Neural cell (in vitro differentiated cells): ENCODE data around the gene NACC2. TPM values are rescaled to one million over a fixed set of nuclear protein-coding genes. Genes with fewer than 3 reads are reported as not detected.

Experiments used
- H2AFZ ChIP-seq: fragments of 200-600, 300-800 bp; sonication (generic), shearing (Covaris generic); 2 replicates; pipeline ENCODE4 v1.6.0; 2014; ENCODE audit warnings: low read depth, mild to moderate bottlenecking, antibody characterized with exemption, low read length, moderate library complexity
- H3F3A ChIP-seq: fragments of 200-600 bp; shearing (Covaris generic); 2 replicates; pipeline ENCODE4 v1.6.1; 2016; ENCODE audit warnings: mild to moderate bottlenecking, moderate library complexity, mixed read lengths, antibody characterized with exemption, low read length; ENCODE audit not compliant: insufficient read depth, poor library complexity, severe bottlenecking
- H3K27ac ChIP-seq: fragments of 200-600, 300-800 bp; sonication (generic), shearing (Covaris generic); 2 replicates; pipeline ENCODE4 v1.5.1; 2014; ENCODE audit warnings: mild to moderate bottlenecking, low read length, moderate library complexity
- H3K27me3 ChIP-seq: fragments of 300-800, 200-600 bp; sonication (generic), shearing (Covaris generic); 2 replicates; pipeline ENCODE4 v1.6.0; 2014; ENCODE audit warnings: mild to moderate bottlenecking, low read depth, low read length, moderate library complexity; ENCODE audit not compliant: insufficient read depth
- H3K36me3 ChIP-seq: fragments of 300-800, 200-600 bp; sonication (generic), shearing (Covaris generic); 2 replicates; pipeline ENCODE4 v1.5.1; 2014; ENCODE audit warnings: mild to moderate bottlenecking, antibody characterized with exemption, low read length, moderate library complexity; ENCODE audit not compliant: insufficient read depth
- H3K4me2 ChIP-seq: fragments of 300-800, 200-600 bp; sonication (generic), shearing (Covaris generic); 2 replicates; pipeline ENCODE4 v1.6.0; 2014; ENCODE audit warnings: mild to moderate bottlenecking, low read length
- H3K4me3 ChIP-seq: fragments of 300-800, 200-600 bp; sonication (generic), shearing (Covaris generic); 2 replicates; pipeline ENCODE4 v1.5.1; 2014; ENCODE audit warnings: mild to moderate bottlenecking, low read length, moderate library complexity
- H3K79me2 ChIP-seq: fragments of 200-600 bp; shearing (Covaris generic); replicated peaks from 2 replicates; pipeline ENCODE4 v1.6.0; 2014; ENCODE audit warnings: mild to moderate bottlenecking, low read length, moderate library complexity; ENCODE audit not compliant: insufficient read depth
- H3K9ac ChIP-seq: fragments of 300-800, 200-600 bp; sonication (generic), shearing (Covaris generic); 2 replicates; pipeline ENCODE4 v1.6.1; 2016; ENCODE audit warnings: mild to moderate bottlenecking, low read length, mixed read lengths
- H3K9me2 ChIP-seq: fragments of 200-600 bp; shearing (Covaris generic); 2 replicates; pipeline ENCODE4 v1.6.1; 2016; ENCODE audit warnings: mild to moderate bottlenecking, low read length, mixed read lengths; ENCODE audit not compliant: insufficient read depth
- H3K9me3 ChIP-seq: fragments of 200-600, 300-800 bp; sonication (generic), shearing (Covaris generic); 2 replicates; pipeline ENCODE4 v1.6.1; 2016; ENCODE audit warnings: mild to moderate bottlenecking, mixed run types, low read length, moderate library complexity, mixed read lengths
- H4K20me1 ChIP-seq: fragments of 200-600 bp; shearing (Covaris generic); 2 replicates; pipeline ENCODE4 v1.6.1; 2016; ENCODE audit warnings: mild to moderate bottlenecking, mixed run types; ENCODE audit not compliant: insufficient read depth
- EP300 ChIP-seq: fragments of 450-650 bp; conservative IDR thresholded peaks from 2 replicates; pipeline ENCODE4 v1.6.1; 2014; ENCODE audit warnings: antibody characterized with exemption, mild to moderate bottlenecking, moderate library complexity; ENCODE audit not compliant: poor library complexity, severe bottlenecking
- EZH2 ChIP-seq: fragments of 200-600, 300-800 bp; shearing (Covaris generic), sonication (generic); IDR thresholded peaks from 2 replicates; pipeline ENCODE4 v1.6.1; 2014; ENCODE audit warnings: antibody characterized with exemption, low read length, borderline replicate concordance, mild to moderate bottlenecking; ENCODE audit not compliant: insufficient read depth, poor library complexity, severe bottlenecking
- MXI1 ChIP-seq: fragments of 450-650 bp; conservative IDR thresholded peaks from 2 replicates; pipeline ENCODE4 v1.6.1; 2014; ENCODE audit warnings: antibody characterized with exemption, mild to moderate bottlenecking; ENCODE audit not compliant: poor library complexity, severe bottlenecking
- POLR2AphosphoS5 ChIP-seq: IDR thresholded peaks from 2 replicates; pipeline ENCODE4 v1.6.1; 2012
- RAD21 ChIP-seq: fragments of 450-650 bp; conservative IDR thresholded peaks from 2 replicates; pipeline ENCODE4 v1.6.1; 2014; ENCODE audit warnings: antibody characterized with exemption, mild to moderate bottlenecking, moderate library complexity
- REST ChIP-seq: IDR thresholded peaks from 2 replicates; pipeline ENCODE4 v1.6.1; 2012; ENCODE audit warnings: borderline replicate concordance
- SMC3 ChIP-seq: fragments of 450-650 bp; conservative IDR thresholded peaks from 2 replicates; pipeline ENCODE4 v1.6.1; 2014; ENCODE audit warnings: antibody characterized with exemption, mild to moderate bottlenecking, moderate library complexity; ENCODE audit not compliant: poor library complexity
- TAF1 ChIP-seq: IDR thresholded peaks from 2 replicates; pipeline ENCODE4 v1.6.1; 2012; ENCODE audit warnings: low read depth
- polyA plus RNA-seq: library from polyadenylated mRNA; depleted of rRNA; stranded (reverse); fragments of >200 nt; gene quantifications from 2 replicates; pipeline ENCODE4 v1.2.3, GENCODE V29; 2014
- TF ChIP-seq, protein P1 (sequence below): fragments of 450-650 bp; IDR thresholded peaks from 2 replicates; pipeline ENCODE4 v1.5.1; 2014; ENCODE audit warnings: antibody characterized with exemption, mild to moderate bottlenecking, moderate library complexity; ENCODE audit not compliant: poor library complexity, severe bottlenecking

NACC2 gene
- polyA plus RNA-seq, 1 donor from 2014 or later, result 1.7 TPM

DNA sequence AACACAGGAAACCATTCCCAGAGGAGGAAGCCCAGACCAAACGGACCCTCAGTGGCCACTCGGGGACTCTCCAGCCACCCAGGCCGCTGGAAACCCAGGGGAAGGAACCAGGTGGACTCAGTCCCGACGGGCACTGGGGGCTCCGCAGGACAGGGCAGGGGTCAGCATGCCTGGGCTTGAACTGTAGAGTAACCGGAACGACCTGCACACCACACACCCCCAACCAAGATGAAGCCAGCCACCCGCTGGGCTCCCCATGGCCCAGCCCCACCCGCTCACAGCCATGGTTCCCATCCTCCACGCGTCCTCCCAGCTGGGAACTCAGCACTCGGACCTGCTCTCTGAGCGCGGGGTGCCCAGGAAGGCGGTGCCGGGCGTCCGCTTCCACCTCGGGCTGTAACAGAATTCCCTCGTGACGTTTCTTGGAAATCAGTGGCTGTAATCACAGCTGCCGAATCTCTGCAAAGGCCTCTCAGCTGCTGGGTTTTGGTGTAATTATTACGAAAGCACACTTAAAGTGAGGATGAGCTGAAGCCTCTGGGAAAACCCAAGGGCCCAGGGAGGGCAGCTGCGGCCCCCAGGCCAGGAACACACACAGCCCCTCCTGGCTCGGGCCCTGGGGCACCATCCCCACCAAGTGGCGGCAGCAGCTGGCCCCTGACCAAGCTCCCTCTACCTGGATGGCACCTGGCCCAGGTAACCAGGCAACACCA lies 13.8 kb downstream of the NACC2 start:
- H3K36me3 ChIP-seq, result no peaks in the 10 kb centered on the region
- H4K20me1 ChIP-seq, result no peaks in the 10 kb centered on the region
- no peak overlapping the region for H3K9ac ChIP-seq
- no peaks in the 10 kb centered on the region for H3F3A ChIP-seq
- no peak overlapping the region for H3K4me3 ChIP-seq
- TF ChIP-seq EZH2 (no peak), TAF1 (no peak), RAD21 (no peak), MXI1 (no peak), POLR2AphosphoS5 (no peak), SMC3 (no peak), REST (no peak), EP300 (no peak)
- TF ChIP-seq, protein P1, sequence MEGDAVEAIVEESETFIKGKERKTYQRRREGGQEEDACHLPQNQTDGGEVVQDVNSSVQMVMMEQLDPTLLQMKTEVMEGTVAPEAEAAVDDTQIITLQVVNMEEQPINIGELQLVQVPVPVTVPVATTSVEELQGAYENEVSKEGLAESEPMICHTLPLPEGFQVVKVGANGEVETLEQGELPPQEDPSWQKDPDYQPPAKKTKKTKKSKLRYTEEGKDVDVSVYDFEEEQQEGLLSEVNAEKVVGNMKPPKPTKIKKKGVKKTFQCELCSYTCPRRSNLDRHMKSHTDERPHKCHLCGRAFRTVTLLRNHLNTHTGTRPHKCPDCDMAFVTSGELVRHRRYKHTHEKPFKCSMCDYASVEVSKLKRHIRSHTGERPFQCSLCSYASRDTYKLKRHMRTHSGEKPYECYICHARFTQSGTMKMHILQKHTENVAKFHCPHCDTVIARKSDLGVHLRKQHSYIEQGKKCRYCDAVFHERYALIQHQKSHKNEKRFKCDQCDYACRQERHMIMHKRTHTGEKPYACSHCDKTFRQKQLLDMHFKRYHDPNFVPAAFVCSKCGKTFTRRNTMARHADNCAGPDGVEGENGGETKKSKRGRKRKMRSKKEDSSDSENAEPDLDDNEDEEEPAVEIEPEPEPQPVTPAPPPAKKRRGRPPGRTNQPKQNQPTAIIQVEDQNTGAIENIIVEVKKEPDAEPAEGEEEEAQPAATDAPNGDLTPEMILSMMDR, result no peak
- H3K27ac ChIP-seq, result no peak overlapping the region
- no peaks in the 10 kb centered on the region for H3K9me2 ChIP-seq
- no peaks in the 10 kb centered on the region for H3K9me3 ChIP-seq
- H3K27me3 ChIP-seq, result no peaks in the 10 kb centered on the region
- no peak overlapping the region for H2AFZ ChIP-seq
- no peaks in the 10 kb centered on the region for H3K79me2 ChIP-seq
- no peak overlapping the region for H3K4me2 ChIP-seq

DNA sequence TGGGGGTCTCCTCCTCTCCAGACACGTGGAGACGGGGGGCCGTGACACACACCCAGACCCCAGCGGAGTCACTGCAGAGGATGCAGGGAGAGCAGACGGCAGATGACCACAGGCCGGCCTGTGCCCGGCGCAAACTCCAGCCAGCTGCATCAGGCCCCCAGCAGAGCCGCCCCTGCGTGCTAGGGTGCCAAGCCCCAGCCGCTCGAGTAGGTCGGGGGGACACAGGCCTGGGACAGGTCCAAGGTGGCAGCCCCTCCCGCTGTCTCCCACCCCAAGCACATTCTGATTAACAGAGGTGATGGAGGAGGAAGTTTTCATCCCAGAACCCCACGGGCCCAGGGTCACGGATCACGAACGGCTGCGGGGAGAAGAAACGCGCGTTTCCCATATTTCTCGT lies 14.4 kb downstream of the NACC2 start:
- Histone ChIP-seq H3K9me3 (no peaks in the 10 kb centered on the region), H4K20me1 (no peaks in the 10 kb centered on the region), H3K27me3 (no peaks in the 10 kb centered on the region), H3K4me2 (no peak overlapping the region), H3K9ac (no peak overlapping the region), H3K36me3 (no peaks in the 10 kb centered on the region), H3K79me2 (no peaks in the 10 kb centered on the region), H3K4me3 (no peak overlapping the region), H2AFZ (no peak overlapping the region), H3K9me2 (no peaks in the 10 kb centered on the region), H3K27ac (no peak overlapping the region), H3F3A (no peaks in the 10 kb centered on the region)
- TF ChIP-seq, protein P1, result no peak
- TF ChIP-seq TAF1 (no peak), POLR2AphosphoS5 (no peak), RAD21 (no peak), SMC3 (no peak), REST (no peak), MXI1 (no peak)
